Small intestine (tissue), 16 donors: ENCODE data around the gene CFAP97D1. TPM values are rescaled to one million over a fixed set of nuclear protein-coding genes. Genes with fewer than 3 reads are reported as not detected.

Experiments
- DNase-seq, 2 donors: peaks; one replicate each; pipeline versions ENCODE4 v3.0.0 to v3.0.0-alpha.2; 2013
- FAIRE-seq: peaks from 2 replicates; lab custom pipeline; 2012; peaks lifted over from hg19 to GRCh38; lab: Jason Lieb, UNC
- H3K27ac ChIP-seq, 3 donors: one replicate each; pipeline ENCODE4 v1.5.1; 2013; ENCODE audit warnings: low read length in 2 of 3, mild to moderate bottlenecking in 2 of 3, control low read depth in 1 of 3, inconsistent platforms in 1 of 3, low read depth in 1 of 3, moderate library complexity in 1 of 3
- H3K27me3 ChIP-seq, 3 donors: one replicate each; pipeline ENCODE4 v1.6.1; 2013; ENCODE audit warnings: low read length in 3 of 3, inconsistent platforms in 1 of 3; ENCODE audit not compliant: control insufficient read depth in 3 of 3, insufficient read depth in 3 of 3
- H3K36me3 ChIP-seq, 3 donors: one replicate each; pipeline ENCODE4 v1.6.1; 2013; ENCODE audit warnings: low read length in 3 of 3, inconsistent platforms in 1 of 3, low read depth in 1 of 3, mild to moderate bottlenecking in 1 of 3, moderate library complexity in 1 of 3; ENCODE audit not compliant: control insufficient read depth in 3 of 3, insufficient read depth in 2 of 3
- H3K4me1 ChIP-seq, 3 donors: one replicate each; pipeline ENCODE4 v1.6.1; 2013; ENCODE audit warnings: low read length in 2 of 3, inconsistent platforms in 1 of 3, low read depth in 1 of 3, mild to moderate bottlenecking in 1 of 3, moderate library complexity in 1 of 3; ENCODE audit not compliant: control insufficient read depth in 3 of 3, insufficient read depth in 2 of 3
- H3K4me3 ChIP-seq, 3 donors: one replicate each; pipeline ENCODE4 v1.5.1; 2013; ENCODE audit warnings: low read length in 3 of 3, control low read depth in 1 of 3, inconsistent platforms in 1 of 3, low read depth in 1 of 3, mild to moderate bottlenecking in 1 of 3, moderate library complexity in 1 of 3
- H3K9me3 ChIP-seq, 2 donors: one replicate each; pipeline ENCODE4 v1.6.1; 2013; ENCODE audit warnings: low read depth in 1 of 2, low read length in 1 of 2; ENCODE audit not compliant: control insufficient read depth in 2 of 2, insufficient read depth in 1 of 2
- WGBS, 3 donors: extraction: QIAGEN DNeasy Blood & Tissue Kit; methylation state at CpG; one replicate each; pipeline ENCODE4 v1.1.7; 2013; 5-methylcytosine and 5-hydroxymethylcytosine counted together
- long read RNA-seq, 10 donors: transcript quantifications; one replicate each; lab custom pipeline, GENCODE V29; 2026
- polyA plus RNA-seq, 4 donors: library from polyadenylated mRNA; stranded (reverse) in 3 of 4; unstranded in 1 of 4; fragments of 200-250 nt in 3 of 4; fragments of 120-200 nt in 1 of 4; gene quantifications; one replicate each; pipeline versions ENCODE4 v1.2.1 to v1.2.3, GENCODE V29; 2013
- donor health status: healthy with polysubstance abuse.
- donor health status: control.
- donor health status: control.
- donor health status: Bipolar disorder and iron deficiency.
- donor health status: healthy.

The CFAP97D1 gene
- polyA plus RNA-seq, result under 1 TPM in 1 of 4 donors, not detected in 3; 0.03 TPM
- long read RNA-seq, donor 1, result 0 reads
- long read RNA-seq, donor 2, result 0 reads
- long read RNA-seq, donor 3, result 0 reads
- long read RNA-seq, donor 4, result 0 reads
- long read RNA-seq, donor 5, result 0 reads
- long read RNA-seq, donor 6, result 0 reads
- long read RNA-seq, donor 7, result 0 reads
- long read RNA-seq, donor 8, result 0 reads
- long read RNA-seq, donor 9, result 0 reads
- long read RNA-seq, donor 10, result 0 reads

GRCh38 chr17:43780135-43780534 lies at the start of gene CFAP97D1:
CFAP97D1 (plus strand) TSS chr17:43780435; CDS start chr17:43780463, 28 bp downstream.
- Histone ChIP-seq H3K27ac (peak within 1 kb of the TSS in 2 of 3 donors; percentile 81 to 83), H3K27me3 (peaks cover 0 to 26% (median 4%) of the 10 kb centered on the region in 3 donors), H3K36me3 (peaks cover 0 to 22% (median 2%) of the 10 kb centered on the region in 3 donors), H3K4me3 (peak within 1 kb of the TSS; percentile 29 to 92 (median 84)), H3K9me3 (no peaks in the 10 kb centered on the region), H3K4me1 (peaks cover 3 to 15% (median 4%) of the 10 kb centered on the region in 3 donors)
- 44 to 56% (median 46%) methylated on average over 7 of the region's 7 CpGs for WGBS, 3 donors
- FAIRE-seq (no peak), DNase-seq (no peak)

GRCh38 chr17:43732958-43733357 lies 47.3 kb upstream of the CFAP97D1 start:
- H3K36me3 ChIP-seq, result no peaks in the 10 kb centered on the region
- 96 to 97% (median 96%) methylated on average over 2 of the region's 2 CpGs for WGBS, 3 donors
- FAIRE-seq, result no peak

GRCh38 chr17:43733956-43734355 lies 46.3 kb upstream of the CFAP97D1 start:
- no peaks in the 10 kb centered on the region for H3K4me1 ChIP-seq
- peaks cover 0 to 6% of the 10 kb centered on the region in 2 donors for H3K9me3 ChIP-seq
- DNase-seq (no peak), FAIRE-seq (no peak)
- H3K27me3 ChIP-seq, result peaks cover 0 to 3% (median 0%) of the 10 kb centered on the region in 3 donors
- no peaks in the 10 kb centered on the region for H3K36me3 ChIP-seq
- WGBS, 3 donors, result 71 to 79% (median 78%) methylated on average over 1 of the region's 1 CpG
- no peak overlapping the region for H3K4me3 ChIP-seq
- H3K27ac ChIP-seq, result no peak overlapping the region

More at GRCh38 chr17:43732958-43733357, 47.3 kb upstream of the CFAP97D1 start:
- H3K9me3 ChIP-seq, result peaks cover 0 to 6% of the 10 kb centered on the region in 2 donors
- H3K27ac ChIP-seq, result no peak overlapping the region
- no peaks in the 10 kb centered on the region for H3K4me1 ChIP-seq
- DNase-seq, result no peak
- no peak overlapping the region for H3K4me3 ChIP-seq
- H3K27me3 ChIP-seq, result peaks cover 0 to 1% (median 0%) of the 10 kb centered on the region in 3 donors

- peaks cover 0 to 3% (median 0%) of the 10 kb centered on the region in 3 donors for H3K27me3 ChIP-seq
- FAIRE-seq (no peak), DNase-seq (no peak)
- 64 to 85% (median 77%) methylated on average over 5 of the region's 5 CpGs for WGBS, 3 donors
- no peaks in the 10 kb centered on the region for H3K36me3 ChIP-seq
- H3K4me1 ChIP-seq, result no peaks in the 10 kb centered on the region
- H3K27ac ChIP-seq, result no peak overlapping the region
- H3K9me3 ChIP-seq, result peaks cover 0 to 6% of the 10 kb centered on the region in 2 donors
- no peak overlapping the region for H3K4me3 ChIP-seq
Measured at GRCh38 chr17:43734376-43734775, 45.9 kb upstream of the CFAP97D1 start.

- Histone ChIP-seq H3K4me3 (no peak overlapping the region), H3K36me3 (no peaks in the 10 kb centered on the region), H3K4me1 (no peaks in the 10 kb centered on the region), H3K9me3 (peaks cover 0 to 6% of the 10 kb centered on the region in 2 donors), H3K27ac (no peak overlapping the region), H3K27me3 (peaks cover 0 to 3% (median 0%) of the 10 kb centered on the region in 3 donors)
- DNase-seq (no peak), FAIRE-seq (no peak)
- 84 to 92% (median 88%) methylated on average over 2 of the region's 2 CpGs for WGBS, 3 donors
Measured at GRCh38 chr17:43736389-43736788, 43.8 kb upstream of the CFAP97D1 start.

- FAIRE-seq (no peak), DNase-seq (no peak)
- 70 to 82% (median 81%) methylated on average over 2 of the region's 2 CpGs for WGBS, 3 donors
- peaks cover 0 to 3% (median 0%) of the 10 kb centered on the region in 3 donors for H3K27me3 ChIP-seq
- H3K9me3 ChIP-seq, result peaks cover 0 to 6% of the 10 kb centered on the region in 2 donors
- H3K4me1 ChIP-seq, result no peaks in the 10 kb centered on the region
- no peak overlapping the region for H3K27ac ChIP-seq
- no peaks in the 10 kb centered on the region for H3K36me3 ChIP-seq
- H3K4me3 ChIP-seq, result no peak overlapping the region
Measured at GRCh38 chr17:43737722-43738121, 42.5 kb upstream of the CFAP97D1 start.

GRCh38 chr17:43740541-43740940 lies 39.7 kb upstream of the CFAP97D1 start:
- no peak for FAIRE-seq
- no peak overlapping the region for H3K27ac ChIP-seq
- H3K36me3 ChIP-seq, result no peaks in the 10 kb centered on the region
- WGBS, 3 donors, result 82 to 85% (median 84%) methylated on average over 4 of the region's 4 CpGs
- no peaks in the 10 kb centered on the region for H3K9me3 ChIP-seq
- H3K4me3 ChIP-seq, result no peak overlapping the region
- H3K27me3 ChIP-seq, result peaks cover 0 to 23% (median 2%) of the 10 kb centered on the region in 3 donors
- no peaks in the 10 kb centered on the region for H3K4me1 ChIP-seq
- no peak for DNase-seq

GRCh38 chr17:43741636-43742035 lies 38.6 kb upstream of the CFAP97D1 start:
- no peak overlapping the region for H3K27ac ChIP-seq
- no peaks in the 10 kb centered on the region for H3K36me3 ChIP-seq
- H3K4me3 ChIP-seq, result no peak overlapping the region
- H3K4me1 ChIP-seq, result no peaks in the 10 kb centered on the region
- FAIRE-seq, result no peak
- H3K27me3 ChIP-seq, result peaks cover 0 to 23% (median 2%) of the 10 kb centered on the region in 3 donors
- no peaks in the 10 kb centered on the region for H3K9me3 ChIP-seq
- 83 to 92% (median 90%) methylated on average over 5 of the region's 5 CpGs for WGBS, 3 donors
- DNase-seq, result no peak
